K562 (cell line): Measurements from ENCODE around the gene TBX22.

Experiments
- ELF1 ChIP-seq: fragments of 200-800 bp; sonication (Bioruptor generic); IDR thresholded peaks from 2 replicates; pipeline ENCODE4 v1.6.1; 2016; ENCODE audit warnings: missing genetic modification characterization, missing compliant biosample characterization
- GABPB2 ChIP-seq: fragments of 250-450 bp; sonication (Bioruptor Pico); conservative IDR thresholded peaks from 2 replicates; pipeline ENCODE4 v1.5.1; 2021; ENCODE audit warnings: mild to moderate bottlenecking
- POLR2A ChIP-seq: fragments of 450-650 bp; conservative IDR thresholded peaks from 2 replicates; pipeline ENCODE4 v1.6.1; 2016
- RFX1 ChIP-seq: fragments of 450-650 bp; IDR thresholded peaks from 2 replicates; pipeline ENCODE4 v1.6.1; 2016; ENCODE audit warnings: mild to moderate bottlenecking, moderate library complexity
- SREBF2 ChIP-seq: sonication (generic); formaldehyde crosslinking; IDR thresholded peaks from 2 replicates; pipeline ENCODE4 v1.4.0; 2020; ENCODE audit warnings: mild to moderate bottlenecking, missing genetic modification reagents
- ZEB2 ChIP-seq: fragments of 450-650 bp; IDR thresholded peaks from 2 replicates; pipeline ENCODE4 v1.6.1; 2016
- TF ChIP-seq, protein P1 (sequence below): fragments of 250-450 bp; sonication (Bioruptor Pico); IDR thresholded peaks from 2 replicates; pipeline ENCODE4 v1.5.0; 2020; ENCODE audit warnings: mild to moderate bottlenecking, borderline replicate concordance
- TF ChIP-seq, protein P2 (sequence below): fragments of 450-650 bp; IDR thresholded peaks from 2 replicates; pipeline ENCODE4 v1.6.1; 2016; ENCODE audit warnings: antibody characterized with exemption
- TF ChIP-seq, protein P3 (sequence below), 3 experiments: IDR thresholded peaks in 2 of 3; conservative IDR thresholded peaks in 1 of 3; 2 replicates each; pipeline ENCODE4 v1.5.1; 2011 to 2012; ENCODE audit warnings: low read length in 3 of 3, mild to moderate bottlenecking in 3 of 3, control low read depth in 2 of 3, improper control_type of control experiment in 1 of 3, inconsistent platforms in 1 of 3, low read depth in 1 of 3, mixed read lengths in 1 of 3, moderate library complexity in 1 of 3; ENCODE audit not compliant: insufficient read depth in 2 of 3

DNA sequence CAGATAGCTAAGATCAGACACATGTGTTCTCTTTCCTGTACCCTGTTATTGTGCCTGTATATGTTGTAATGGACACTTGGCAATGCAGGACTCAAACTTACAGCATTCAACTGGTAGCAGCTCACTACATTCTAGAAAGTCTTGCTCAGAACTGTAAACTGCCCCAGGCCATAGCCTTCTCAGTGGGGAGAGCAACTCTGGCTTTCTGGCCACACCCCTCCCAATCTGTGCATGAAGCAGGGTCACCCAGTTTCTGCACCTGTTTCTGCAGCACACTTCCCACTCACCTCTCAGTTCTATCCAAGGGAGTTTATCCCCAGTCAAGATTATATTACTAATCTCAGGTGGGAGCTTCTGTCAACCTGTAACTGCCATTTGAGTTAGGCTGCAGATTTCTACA lies 38.9 kb upstream of the TBX22 start:
- TF ChIP-seq, protein P1, sequence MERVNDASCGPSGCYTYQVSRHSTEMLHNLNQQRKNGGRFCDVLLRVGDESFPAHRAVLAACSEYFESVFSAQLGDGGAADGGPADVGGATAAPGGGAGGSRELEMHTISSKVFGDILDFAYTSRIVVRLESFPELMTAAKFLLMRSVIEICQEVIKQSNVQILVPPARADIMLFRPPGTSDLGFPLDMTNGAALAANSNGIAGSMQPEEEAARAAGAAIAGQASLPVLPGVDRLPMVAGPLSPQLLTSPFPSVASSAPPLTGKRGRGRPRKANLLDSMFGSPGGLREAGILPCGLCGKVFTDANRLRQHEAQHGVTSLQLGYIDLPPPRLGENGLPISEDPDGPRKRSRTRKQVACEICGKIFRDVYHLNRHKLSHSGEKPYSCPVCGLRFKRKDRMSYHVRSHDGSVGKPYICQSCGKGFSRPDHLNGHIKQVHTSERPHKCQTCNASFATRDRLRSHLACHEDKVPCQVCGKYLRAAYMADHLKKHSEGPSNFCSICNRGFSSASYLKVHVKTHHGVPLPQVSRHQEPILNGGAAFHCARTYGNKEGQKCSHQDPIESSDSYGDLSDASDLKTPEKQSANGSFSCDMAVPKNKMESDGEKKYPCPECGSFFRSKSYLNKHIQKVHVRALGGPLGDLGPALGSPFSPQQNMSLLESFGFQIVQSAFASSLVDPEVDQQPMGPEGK (CRISPR knock-in tag) = no peak
- TF ChIP-seq ZEB2 (no peak), SREBF2 (CRISPR knock-in tag) (no peak), GABPB2 (CRISPR knock-in tag) (no peak), RFX1 (no peak), POLR2A (no peak), ELF1 (tag) (no peak)
- TF ChIP-seq, protein P2, sequence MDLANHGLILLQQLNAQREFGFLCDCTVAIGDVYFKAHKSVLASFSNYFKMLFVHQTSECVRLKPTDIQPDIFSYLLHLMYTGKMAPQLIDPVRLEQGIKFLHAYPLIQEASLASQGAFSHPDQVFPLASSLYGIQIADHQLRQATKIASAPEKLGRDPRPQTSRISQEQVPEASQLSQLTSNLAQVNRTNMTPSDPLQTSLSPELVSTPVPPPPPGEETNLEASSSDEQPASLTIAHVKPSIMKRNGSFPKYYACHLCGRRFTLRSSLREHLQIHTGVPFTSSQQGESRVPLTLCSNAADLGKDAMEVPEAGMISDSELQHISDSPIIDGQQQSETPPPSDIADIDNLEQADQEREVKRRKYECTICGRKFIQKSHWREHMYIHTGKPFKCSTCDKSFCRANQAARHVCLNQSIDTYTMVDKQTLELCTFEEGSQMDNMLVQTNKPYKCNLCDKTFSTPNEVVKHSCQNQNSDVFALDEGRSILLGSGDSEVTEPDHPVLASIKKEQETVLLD = no peak
- TF ChIP-seq, protein P3, sequence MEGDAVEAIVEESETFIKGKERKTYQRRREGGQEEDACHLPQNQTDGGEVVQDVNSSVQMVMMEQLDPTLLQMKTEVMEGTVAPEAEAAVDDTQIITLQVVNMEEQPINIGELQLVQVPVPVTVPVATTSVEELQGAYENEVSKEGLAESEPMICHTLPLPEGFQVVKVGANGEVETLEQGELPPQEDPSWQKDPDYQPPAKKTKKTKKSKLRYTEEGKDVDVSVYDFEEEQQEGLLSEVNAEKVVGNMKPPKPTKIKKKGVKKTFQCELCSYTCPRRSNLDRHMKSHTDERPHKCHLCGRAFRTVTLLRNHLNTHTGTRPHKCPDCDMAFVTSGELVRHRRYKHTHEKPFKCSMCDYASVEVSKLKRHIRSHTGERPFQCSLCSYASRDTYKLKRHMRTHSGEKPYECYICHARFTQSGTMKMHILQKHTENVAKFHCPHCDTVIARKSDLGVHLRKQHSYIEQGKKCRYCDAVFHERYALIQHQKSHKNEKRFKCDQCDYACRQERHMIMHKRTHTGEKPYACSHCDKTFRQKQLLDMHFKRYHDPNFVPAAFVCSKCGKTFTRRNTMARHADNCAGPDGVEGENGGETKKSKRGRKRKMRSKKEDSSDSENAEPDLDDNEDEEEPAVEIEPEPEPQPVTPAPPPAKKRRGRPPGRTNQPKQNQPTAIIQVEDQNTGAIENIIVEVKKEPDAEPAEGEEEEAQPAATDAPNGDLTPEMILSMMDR (IDR thresholded peaks at IDR 0.05 in 2 of 3, conservative IDR thresholded peaks at IDR 0.05 in 1 of 3; ENCODE audit: insufficient read depth in 2 of 3, low read depth in 1 of 3, low read length in 3 of 3) = no peak
